GM19468 (cell line): ENCODE results near the gene FMN1.

Source experiments
- ATAC-seq: cut with Tn5 transposase; IDR thresholded peaks from one replicate; pipeline ENCODE4 v1.9.1; 2021; ENCODE audit warnings: mild to moderate bottlenecking, moderate library complexity, moderate number of reproducible peaks; ENCODE audit not compliant: unreplicated experiment; ENCODE audit errors: extremely low read depth

FMN1 gene

DNA sequence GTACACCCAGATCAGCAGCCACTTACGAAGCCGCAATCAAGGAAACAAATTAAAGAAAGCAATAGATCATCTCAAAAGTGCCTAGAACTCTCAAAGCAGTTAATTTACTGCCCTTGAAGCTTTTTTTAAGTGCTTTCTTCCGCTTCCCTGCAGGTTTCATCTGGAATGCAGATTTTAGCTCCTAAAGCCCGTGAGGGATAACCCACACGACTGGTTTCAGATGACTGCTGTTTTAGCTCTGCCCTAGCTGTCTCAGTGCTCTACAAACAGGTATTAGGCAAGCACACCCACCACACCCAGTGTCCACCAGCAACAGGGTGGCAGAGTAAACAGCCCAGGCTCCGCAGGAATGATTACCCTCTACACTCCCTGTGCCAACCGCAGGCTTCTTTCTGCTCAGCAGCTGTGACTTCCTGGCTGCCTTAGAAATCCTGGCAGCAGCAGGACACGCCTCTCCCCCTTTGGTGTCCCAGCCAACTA, 126.0 kb downstream of the FMN1 start:
- ATAC-seq: no peak

DNA sequence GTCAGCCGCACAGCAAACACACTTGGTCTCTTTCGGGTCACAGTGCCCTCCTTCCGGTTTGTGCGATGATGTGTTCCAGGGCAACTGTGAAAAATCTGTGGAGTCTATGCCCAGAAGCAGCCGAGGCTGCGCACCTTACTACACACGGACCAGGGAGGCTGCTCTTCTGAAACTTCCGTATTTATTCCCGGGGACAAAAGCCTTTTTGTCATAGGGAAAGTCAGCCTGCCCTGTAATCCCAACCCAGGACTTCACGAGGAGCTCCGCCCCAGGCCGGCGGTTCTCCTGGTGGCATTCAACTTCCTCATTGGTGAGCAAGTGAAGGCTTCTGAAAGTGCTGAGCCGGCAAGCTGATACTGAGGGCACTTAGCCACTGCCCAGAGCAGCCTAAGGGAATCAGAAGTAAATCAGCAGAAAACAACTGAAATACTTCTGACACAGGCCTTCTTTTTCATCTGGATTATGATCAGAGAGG, 126.5 kb downstream of the FMN1 start:
- ATAC-seq: no peak

DNA sequence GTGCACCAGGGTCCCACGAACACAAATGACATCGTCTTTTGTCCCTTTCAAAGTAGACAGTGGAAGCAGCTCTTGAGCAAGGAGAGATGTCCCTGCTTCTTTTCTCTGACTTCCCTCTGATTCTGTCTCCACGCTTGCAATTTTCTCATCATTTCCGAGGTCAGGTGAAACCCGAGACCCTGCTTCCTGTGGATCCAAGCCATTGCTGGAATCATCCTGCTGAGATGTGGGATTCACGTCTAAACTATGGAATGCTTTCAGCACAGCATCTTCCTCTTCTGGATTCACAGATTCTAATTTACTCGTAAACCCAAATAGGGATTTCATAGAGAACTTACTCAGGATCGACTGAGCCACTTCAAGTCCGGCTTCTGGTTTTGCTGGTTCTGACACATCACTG, 127.1 kb downstream of the FMN1 start:
- ATAC-seq: no peak

DNA sequence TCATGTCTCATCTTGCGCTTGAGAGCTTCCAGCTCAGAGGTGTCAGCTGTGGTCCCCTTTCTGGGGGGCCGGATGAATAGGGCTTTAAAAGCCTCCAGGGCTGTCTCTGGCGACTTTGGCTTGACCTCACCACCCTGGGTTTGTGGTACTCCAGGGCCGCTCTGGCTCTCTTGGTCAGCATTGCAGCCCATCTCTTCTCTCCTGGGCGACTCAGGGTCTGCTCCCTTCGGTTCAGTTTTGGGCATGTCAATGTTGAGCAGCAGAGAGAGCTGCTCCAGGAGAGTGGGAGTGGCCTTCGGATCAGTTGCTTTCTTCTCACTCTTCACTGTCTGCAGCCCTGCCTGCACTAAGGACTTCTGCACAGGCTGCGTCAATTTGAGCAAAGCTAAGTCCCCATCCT, 127.9 kb downstream of the FMN1 start:
- ATAC-seq: no peak

DNA sequence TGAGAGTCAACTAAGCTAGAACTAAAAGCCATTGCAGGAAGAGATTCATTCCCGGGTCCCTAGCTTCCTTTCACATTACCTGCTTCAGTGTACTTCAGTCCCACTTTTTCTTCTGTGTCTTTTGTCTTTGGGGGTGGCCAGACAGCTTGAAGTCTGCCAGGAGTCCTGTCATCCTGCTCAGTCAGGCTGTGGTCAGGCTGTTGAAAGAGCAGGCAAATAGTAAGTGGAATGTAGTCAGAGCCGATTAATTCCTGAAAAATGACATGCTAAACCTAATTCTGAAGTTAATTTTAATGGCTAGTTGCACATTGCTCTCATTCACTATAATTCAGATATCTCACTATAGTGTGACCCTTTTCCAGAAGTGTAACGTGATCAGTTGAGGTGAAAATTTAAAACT, 129.6 kb downstream of the FMN1 start:
- no peak for ATAC-seq

DNA sequence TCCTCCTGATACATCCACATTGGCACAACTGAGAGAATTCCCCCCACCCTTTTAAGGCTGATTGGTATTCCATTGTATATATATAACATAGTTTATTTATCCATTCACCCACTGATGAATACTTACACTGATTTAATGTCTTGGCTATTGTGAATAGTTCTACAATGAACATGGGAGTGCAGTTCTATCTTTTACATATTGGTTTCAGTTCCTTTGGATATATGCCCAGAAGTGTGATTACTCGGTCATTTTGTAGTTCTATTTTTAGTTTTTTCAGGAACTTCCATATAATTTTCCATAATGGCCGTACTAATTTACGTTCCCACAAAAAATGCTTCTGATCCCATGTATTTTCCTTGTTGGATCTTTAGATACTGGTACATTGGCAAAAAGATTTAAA, 135.3 kb downstream of the FMN1 start:
- ATAC-seq: no peak

DNA sequence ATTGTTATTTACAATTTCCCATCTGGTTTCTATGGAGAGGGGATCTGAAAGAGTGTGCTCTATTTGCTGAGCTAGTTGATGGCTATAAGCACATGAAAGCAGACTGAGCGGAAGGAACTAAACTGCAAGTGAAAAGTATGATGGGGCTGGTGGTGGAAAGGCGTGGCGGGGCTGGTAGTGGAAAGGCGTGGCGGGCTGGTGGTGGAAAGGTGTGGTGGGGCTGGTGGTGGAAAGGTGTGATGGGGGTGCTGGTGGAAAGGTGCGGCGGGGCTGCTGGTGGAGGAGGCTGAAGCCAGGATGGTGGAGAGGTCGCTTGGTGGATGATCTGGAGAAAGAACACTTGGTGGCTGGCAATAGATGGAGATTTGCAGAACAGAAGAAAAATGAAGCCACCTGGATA, 136.7 kb downstream of the FMN1 start:
- no peak for ATAC-seq

DNA sequence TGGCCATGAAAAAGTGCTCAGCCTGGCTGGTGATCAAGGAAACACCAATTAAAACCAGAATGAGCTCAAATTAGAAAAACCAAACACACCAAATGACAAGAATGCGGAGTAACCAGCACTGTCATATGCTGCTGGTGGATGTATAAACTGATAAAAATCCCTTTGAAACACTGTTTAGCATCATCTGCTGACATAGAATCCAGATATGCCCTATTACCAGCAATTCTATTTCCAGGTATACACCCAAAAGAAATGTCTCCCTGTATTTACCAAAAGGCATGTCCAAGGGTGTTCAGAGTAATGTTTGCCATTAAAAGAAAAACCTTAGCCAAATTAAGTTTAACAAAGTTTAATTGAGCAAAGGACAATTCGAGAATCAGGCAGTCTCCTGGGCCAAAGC, 138.6 kb downstream of the FMN1 start:
- no peak for ATAC-seq

DNA sequence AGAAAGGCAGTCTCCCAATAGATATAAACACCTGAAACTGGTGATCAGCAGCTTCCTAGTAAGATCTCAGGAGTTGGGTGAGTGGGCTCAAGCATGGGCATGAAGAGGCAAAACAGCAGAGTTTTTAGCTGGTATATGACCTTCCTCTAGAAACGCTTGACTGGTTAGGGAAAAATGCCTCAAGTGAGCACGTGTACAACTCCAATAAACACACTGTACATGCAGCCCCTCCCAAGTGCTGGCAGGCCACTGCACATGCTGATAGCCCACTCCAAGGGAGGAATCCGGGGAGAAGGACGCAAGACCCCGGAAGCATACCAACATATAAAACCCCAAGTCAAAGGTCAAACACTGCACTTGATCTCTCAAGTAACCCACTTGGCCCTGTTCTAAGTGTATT, 143.0 kb downstream of the FMN1 start:
- ATAC-seq: no peak

DNA sequence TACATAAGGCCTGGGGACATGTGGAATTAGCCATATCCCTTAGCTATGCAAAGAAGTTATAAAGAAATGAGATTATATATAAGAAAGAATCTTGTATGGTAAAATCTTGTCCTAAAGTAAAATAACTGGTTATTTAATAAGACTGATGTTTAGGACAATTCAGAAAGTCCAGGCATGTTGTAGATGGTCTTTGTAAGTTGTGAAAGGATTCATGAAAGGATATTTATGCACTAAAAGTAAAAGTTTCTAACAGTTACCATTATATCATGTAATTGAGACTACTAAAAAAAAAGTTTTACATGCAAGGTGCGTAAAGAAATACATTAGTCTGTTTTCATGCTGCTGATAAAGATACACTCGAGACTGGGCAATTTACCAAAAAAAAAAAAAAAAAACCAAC, 146.3 kb downstream of the FMN1 start:
- ATAC-seq: no peak

DNA sequence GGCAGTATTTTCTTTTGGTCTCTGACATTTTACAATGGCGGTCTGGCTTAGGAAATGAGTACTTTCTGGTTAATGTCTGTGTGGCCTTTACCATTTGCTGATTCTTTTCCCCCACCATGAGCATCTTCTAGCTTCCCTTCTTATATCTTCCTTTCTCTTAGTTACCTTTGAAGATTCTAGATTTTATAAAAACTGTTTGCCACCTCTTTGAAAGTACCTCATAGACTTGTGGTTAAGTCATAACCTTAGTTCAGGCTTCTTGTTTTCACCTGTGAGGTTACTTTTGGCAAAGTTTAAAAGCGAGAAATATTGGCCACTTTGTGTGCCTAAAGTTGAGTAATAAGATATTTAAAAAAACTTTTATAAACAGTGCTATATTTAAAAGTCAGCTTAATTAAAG, 147.4 kb downstream of the FMN1 start:
- no peak for ATAC-seq

DNA sequence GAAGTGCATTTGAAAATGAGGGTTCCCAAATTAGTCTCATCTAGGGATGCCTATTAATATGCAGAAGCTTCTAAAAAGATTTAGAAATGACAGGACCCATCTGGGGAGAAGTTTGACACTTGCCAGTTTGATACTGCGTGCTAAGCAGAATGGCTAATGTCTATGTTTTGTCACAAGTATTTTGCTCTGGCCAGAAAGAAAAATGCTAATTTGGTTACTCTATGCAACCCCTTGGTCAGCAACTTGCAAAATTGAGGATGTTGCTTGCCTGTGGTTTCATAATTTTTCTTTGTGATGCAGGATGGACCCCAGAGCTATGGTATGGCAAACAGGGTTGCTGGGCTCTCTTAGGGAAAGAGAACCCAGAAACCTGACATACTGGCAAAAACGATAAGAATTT, 148.2 kb downstream of the FMN1 start:
- no peak for ATAC-seq

DNA sequence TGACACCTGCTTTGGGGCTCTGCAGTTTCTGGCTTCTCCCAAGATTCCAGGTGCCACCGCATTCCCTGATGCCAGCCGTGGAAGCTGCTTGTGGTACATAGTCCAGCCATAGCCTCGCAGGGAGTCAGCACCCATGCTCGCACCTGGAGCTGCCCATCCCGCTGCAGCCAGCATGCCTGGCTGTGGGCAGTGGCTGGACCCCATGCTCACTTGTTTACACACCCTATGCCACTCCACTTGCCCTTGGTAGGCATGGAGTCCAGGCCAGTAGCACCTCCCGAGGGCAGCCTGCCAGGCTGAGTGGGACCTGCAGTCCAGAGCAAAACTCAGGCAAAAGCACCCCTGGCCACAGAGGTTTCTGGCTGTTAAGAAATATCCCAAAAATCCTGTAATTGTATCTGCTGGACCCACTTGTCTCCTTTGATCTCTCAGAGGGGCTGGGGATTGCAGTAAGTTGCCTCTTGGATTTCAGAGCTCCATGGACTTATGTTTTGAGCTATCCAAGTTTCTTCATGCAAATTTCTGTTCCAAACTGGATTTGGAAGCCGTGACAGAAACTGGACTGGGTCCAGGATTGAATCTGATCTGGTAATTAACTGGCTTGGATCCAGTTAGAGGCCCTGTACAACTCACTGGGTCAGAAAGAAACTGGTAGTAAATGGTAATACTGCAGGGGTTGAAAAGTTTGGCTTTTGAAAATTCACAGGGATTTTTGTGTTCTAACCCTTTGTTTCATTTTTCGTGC, 149.3 kb downstream of the FMN1 start:
- ATAC-seq: no peak

DNA sequence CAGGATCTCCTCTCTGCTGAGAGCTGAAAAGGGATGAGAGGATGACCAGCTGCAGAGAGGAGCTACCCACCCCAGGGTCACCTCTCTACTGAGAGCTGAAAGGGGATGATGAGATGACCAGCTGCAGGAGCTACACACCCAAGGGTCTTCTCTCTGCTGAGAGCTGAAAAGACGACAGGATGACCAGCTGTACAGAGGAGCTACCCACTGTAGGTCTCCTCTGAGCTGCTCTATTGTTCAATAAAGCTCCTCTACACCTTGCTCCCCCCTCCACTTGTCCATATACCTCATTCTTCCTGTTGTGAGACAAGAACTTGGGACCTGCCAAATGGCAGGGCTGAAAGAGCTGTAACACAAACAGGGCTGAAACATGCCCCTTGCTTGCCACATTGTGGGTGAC, 149.9 kb downstream of the FMN1 start:
- ATAC-seq: no peak

DNA sequence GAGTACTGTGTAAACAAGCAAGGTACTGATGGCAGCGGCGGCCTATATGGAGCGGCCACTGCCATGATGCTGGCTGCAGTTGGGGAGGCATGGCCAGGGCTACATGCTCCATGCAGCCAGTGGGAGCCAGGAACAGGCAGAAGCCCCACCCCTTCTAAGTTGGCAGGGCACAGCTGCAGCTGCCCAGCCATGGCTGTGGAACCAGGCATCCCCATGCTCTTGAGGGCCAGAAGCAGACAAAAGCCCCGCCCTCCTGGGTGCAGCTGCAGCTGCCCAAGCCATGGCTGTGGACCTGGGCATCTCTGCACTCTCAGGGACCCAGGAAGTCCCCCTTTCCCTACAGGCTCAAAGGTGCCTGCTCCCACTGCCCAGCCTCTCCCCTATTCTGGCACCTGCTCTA, 150.9 kb downstream of the FMN1 start:
- no peak for ATAC-seq

DNA sequence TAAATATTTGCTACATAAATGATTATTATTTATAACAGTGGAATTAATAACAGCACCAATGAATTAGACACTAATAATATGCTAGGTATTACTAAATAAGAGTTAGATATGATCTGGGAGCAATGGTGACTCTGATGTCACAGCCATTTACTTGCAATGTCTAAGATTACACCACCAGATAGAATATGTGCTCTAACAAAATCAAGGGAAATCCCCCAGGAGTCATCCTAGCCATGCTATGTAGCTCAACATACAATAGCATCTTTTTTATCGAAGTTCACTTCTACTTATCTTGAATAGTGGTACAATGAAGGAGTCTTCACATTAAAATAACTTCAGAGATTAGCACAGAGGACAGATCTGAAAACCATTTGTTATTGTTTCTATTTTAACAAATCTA, 154.0 kb downstream of the FMN1 start:
- ATAC-seq: no peak

DNA sequence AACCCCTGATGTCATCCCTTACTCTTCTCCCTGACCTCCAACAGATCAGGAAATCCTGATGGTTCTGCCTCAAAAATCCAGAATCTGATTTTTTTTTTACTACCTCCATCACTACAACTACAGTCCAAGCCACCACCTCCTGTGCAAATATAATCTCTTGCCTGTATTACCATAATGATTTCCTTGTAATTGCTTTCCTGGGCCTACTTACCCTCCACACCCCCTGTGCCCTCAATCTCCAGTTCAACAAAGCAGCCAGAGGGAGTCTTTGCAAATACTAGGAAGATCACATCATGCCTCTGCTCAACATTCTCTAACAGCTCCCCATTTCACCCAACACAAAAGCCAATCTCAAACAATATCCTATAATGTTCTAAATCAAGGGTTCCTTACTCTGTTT, 159.9 kb downstream of the FMN1 start:
- ATAC-seq: no peak

DNA sequence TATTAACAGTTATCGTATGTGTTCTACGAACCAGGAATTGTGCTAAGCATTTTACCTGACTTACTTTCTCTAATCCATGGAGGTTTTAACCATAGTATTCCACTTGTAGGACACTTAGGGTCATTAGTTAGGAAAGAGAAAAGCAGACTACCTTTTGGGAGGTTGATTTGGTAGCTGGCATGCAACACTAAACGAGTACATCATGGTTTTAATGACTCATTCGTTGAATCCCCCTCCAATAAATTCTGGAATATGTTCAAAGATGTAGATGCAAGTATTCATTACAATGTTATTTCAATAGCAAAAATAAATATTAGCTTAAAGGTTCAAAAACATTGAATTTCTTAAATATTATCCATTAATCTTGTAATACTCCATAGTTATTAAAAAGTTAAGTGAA, 162.5 kb downstream of the FMN1 start:
- no peak for ATAC-seq

DNA sequence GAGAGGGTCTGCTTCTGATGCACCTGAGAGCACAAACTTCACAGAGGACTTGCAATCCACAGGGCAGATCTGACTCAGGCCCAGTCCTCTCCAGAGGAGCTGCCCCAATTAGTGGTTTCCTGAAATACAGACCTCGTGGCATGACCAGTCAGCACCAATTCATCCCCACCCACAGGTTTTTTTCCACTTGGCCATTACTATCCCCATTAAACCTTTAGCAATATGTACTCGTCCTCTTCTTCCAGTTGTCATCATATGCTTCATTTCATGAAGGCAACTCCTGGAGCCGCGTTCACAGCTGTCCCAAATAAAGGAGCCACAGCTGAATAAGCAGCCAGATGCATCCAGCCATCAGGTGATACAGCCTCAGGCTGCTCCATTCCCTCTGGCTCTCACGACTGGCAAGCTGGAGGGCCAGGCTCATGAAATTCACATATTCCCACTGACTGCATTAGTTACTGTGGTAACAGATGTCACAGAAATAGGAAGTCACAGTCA, 163.1 kb downstream of the FMN1 start:
- no peak for ATAC-seq

DNA sequence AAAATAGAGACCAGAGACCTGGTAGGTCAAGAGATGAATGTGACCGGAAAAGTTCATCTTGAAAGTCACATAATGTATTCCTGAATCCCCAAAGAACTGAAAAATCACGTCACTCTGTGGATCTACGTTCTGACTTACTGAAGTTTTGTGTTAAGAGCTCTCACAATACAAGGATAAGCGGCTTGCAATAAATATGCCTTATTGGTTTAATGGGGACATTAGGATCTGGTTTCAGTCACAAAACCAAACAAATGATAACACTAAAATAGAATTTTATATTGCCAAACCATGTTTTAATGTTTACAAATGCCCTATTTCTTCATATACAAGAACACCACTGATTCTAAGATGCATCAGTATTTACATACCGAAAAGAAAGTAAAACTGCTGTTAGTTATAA, 164.2 kb downstream of the FMN1 start:
- ATAC-seq: no peak

DNA sequence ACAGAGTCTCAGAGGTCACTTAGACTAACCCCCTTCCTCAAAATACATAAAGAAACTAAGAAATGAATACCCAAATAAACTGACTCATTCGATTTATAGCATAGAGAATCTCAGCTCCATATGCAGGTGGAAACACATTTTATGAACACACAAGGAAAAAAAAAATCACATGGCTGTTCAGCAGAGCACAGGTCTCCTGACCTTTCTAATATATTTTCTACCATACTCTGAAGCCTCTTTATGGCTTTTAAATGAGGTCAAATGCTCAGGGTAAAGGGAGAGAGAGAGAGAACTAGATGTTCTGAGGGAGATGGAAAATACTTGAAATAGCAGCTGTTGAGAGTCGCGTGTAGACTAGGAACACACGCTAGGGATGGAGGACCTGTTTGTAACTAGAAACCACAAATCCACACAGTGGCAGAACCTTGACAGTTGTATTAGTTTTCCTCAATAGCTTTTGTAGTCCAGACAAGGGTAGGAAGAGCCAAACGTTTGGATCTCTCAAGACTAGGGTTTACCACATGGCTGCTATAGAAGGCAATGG, 165.3 kb downstream of the FMN1 start:
- no peak for ATAC-seq

DNA sequence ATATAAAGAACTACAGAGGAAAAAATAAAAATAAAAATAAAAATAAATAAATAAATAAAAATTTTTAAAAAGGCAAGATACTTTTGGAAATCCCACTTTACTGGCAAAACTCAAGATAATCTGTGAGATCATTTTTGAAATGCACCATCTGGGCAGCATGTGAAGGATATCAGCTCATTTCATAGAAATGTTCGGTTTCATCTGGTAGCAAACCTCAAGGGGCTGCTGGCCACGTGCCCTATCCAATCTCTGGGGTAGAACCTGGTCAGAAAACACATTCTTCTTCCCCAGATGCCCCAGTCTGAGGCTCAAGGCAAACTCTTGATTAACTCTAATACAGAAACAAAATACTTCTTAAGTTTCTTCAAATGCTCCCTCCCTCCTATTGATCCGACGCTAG, 166.0 kb downstream of the FMN1 start:
- ATAC-seq: no peak
